ENCODE results near the gene PLCB4. TPM values are rescaled to one million over a fixed set of nuclear protein-coding genes. Genes with fewer than 3 reads are reported as not detected.

PLCB4 gene
- total RNA-seq, 1 donor from 2014 or later, result 20.6 TPM

DNA sequence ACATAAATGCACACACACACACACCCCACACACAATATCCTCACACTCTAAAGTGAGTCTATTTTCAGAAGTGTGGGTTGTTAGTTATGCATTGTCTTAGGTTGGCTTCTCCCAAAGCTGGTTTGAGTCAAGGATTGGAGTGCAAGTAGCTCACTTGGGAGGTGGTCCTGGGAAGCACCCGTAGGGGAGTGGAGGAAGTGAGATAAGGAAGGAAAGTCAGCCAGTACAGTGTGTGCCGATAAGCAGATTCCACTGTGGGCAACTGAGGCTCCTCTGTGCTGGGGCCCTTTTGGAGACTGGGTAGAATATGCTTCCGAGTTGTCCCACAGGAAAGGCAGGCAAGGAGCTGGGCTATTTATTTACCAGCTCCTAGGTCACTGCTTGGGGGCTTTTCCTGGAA lies 67.2 kb downstream of the PLCB4 start:
- H3K4me3 ChIP-seq, result no peak overlapping the region
- no peaks in the 10 kb centered on the region for H4K20me1 ChIP-seq (ENCODE audit: low read depth)
- H3K4me3 Mint-ChIP-seq, result no peak overlapping the region
- no peaks in the 10 kb centered on the region for H3K36me3 ChIP-seq
- no peak overlapping the region for H2AFZ ChIP-seq (replicated peaks)
- H3F3A ChIP-seq (ENCODE audit: low read depth), result no peaks in the 10 kb centered on the region
- no peak overlapping the region for H3K27ac ChIP-seq
- H3K27ac Mint-ChIP-seq, result no peak overlapping the region
- no peak for TF ChIP-seq EZH2 (IDR thresholded peaks at IDR 0.05)
- no peak for TF ChIP-seq CTCF (IDR thresholded peaks at IDR 0.05)
- no peaks in the 10 kb centered on the region for H3K9me3 ChIP-seq (ENCODE audit: low read depth)
- H3K9ac ChIP-seq, result no peak overlapping the region
- H3K27me3 Mint-ChIP-seq (ENCODE audit: insufficient read depth, low read depth), result no peaks in the 10 kb centered on the region
- no peaks in the 10 kb centered on the region for H3K4me1 ChIP-seq
- H3K9me3 Mint-ChIP-seq, result peaks cover 7% of the 10 kb centered on the region
- H3K4me1 Mint-ChIP-seq, result peaks cover 11% of the 10 kb centered on the region
- DNase-seq (ENCODE audit: low spot score), result no peak
- H3K4me2 ChIP-seq, result no peak overlapping the region
- H3K36me3 Mint-ChIP-seq, result peaks cover 4% of the 10 kb centered on the region
- no peaks in the 10 kb centered on the region for H3K79me2 ChIP-seq (ENCODE audit: low read depth)
- no peaks in the 10 kb centered on the region for H3K27me3 ChIP-seq

GRCh38 chr20:9137001-9137400 lies 68.1 kb downstream of the PLCB4 start:
- no peak overlapping the region for H3K4me2 ChIP-seq
- no peaks in the 10 kb centered on the region for H3F3A ChIP-seq (ENCODE audit: low read depth)
- no peak overlapping the region for H3K27ac ChIP-seq
- Mint-ChIP-seq H3K27me3 (ENCODE audit: insufficient read depth, low read depth) (no peaks in the 10 kb centered on the region), H3K4me1 (peaks cover 11% of the 10 kb centered on the region), H3K36me3 (peaks cover 2% of the 10 kb centered on the region), H3K4me3 (no peak overlapping the region), H3K27ac (no peak overlapping the region), H3K9me3 (no peaks in the 10 kb centered on the region)
- H3K4me3 ChIP-seq, result no peak overlapping the region
- H3K9me3 ChIP-seq (ENCODE audit: low read depth), result no peaks in the 10 kb centered on the region
- no peaks in the 10 kb centered on the region for H4K20me1 ChIP-seq (ENCODE audit: low read depth)
- H3K27me3 ChIP-seq, result no peaks in the 10 kb centered on the region
- no peak overlapping the region for H2AFZ ChIP-seq (replicated peaks)
- H3K9ac ChIP-seq, result no peak overlapping the region
- H3K4me1 ChIP-seq, result no peaks in the 10 kb centered on the region
- H3K36me3 ChIP-seq, result no peaks in the 10 kb centered on the region
- TF ChIP-seq EZH2phosphoT487 (IDR thresholded peaks at IDR 0.05), result no peak
- TF ChIP-seq CTCF (IDR thresholded peaks at IDR 0.05), result no peak
- no peak for TF ChIP-seq EZH2 (IDR thresholded peaks at IDR 0.05)
- H3K79me2 ChIP-seq (ENCODE audit: low read depth), result no peaks in the 10 kb centered on the region
- DNase-seq (ENCODE audit: low spot score), result no peak

DNA sequence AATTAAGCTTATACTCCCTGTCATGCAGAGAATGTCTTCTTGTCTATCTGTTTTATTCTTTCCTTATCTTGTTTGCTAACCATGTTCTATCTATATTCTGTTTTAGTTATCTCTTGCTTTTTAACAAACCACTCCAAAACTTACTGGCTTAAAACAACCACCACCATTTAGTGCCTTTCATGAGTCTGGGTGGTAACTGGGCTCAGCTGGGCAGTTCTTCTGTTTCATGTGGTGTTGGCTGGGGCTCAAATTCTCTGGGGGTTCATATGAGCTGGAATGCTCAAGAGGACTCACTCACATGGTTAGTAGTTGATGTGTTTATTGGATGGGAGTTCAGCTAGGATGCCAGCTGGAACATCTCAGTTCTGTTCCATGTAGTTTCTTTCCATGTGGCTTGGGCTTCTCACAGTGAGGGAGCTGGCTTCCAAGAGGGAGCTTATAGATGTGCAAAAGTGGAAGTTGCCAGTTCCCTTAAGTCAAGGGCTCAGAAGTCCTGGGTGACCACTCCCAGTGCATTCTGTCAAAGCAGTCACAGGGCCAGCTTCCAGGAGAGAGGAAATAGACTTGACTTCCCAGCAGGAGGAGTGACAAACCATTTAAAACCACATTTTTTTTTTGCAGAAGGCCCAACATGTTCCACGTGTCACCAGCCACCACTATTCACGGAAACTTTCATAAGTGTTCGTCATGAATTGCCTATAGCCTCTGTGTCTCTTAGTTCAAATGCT lies 70.4 kb downstream of the PLCB4 start:
- H3K4me1 Mint-ChIP-seq, result peaks cover 11% of the 10 kb centered on the region

More for the DNA sequence above, 70.4 kb downstream of the PLCB4 start:
- Histone ChIP-seq H3K4me1 (peaks cover 4% of the 10 kb centered on the region), H3K27ac (no peak overlapping the region), H2AFZ (replicated peaks) (no peak overlapping the region), H3K4me3 (no peak overlapping the region), H3F3A (ENCODE audit: low read depth) (no peaks in the 10 kb centered on the region), H3K9me3 (ENCODE audit: low read depth) (no peaks in the 10 kb centered on the region), H4K20me1 (ENCODE audit: low read depth) (no peaks in the 10 kb centered on the region), H3K36me3 (no peaks in the 10 kb centered on the region), H3K27me3 (no peaks in the 10 kb centered on the region), H3K9ac (no peak overlapping the region), H3K79me2 (ENCODE audit: low read depth) (no peaks in the 10 kb centered on the region), H3K4me2 (no peak overlapping the region)
- no peak for DNase-seq (ENCODE audit: low spot score)
- TF ChIP-seq CTCF (IDR thresholded peaks at IDR 0.05) (no peak), EZH2 (IDR thresholded peaks at IDR 0.05) (no peak), EZH2phosphoT487 (IDR thresholded peaks at IDR 0.05) (no peak)
- Mint-ChIP-seq H3K36me3 (no peaks in the 10 kb centered on the region), H3K27me3 (ENCODE audit: insufficient read depth, low read depth) (no peaks in the 10 kb centered on the region), H3K4me3 (no peak overlapping the region), H3K27ac (no peak overlapping the region), H3K9me3 (no peaks in the 10 kb centered on the region)
